ENCODE results near the gene PDE2A. TPM values are rescaled to one million over a fixed set of nuclear protein-coding genes. Genes with fewer than 3 reads are reported as not detected.
A peak's percentile ranks its signal among the peaks of the same experiment; 100 is the strongest.

PDE2A gene
- total and polyA plus RNA-seq, 8 donors, result 8.4 to 13.8 (median 11.2) TPM

DNA sequence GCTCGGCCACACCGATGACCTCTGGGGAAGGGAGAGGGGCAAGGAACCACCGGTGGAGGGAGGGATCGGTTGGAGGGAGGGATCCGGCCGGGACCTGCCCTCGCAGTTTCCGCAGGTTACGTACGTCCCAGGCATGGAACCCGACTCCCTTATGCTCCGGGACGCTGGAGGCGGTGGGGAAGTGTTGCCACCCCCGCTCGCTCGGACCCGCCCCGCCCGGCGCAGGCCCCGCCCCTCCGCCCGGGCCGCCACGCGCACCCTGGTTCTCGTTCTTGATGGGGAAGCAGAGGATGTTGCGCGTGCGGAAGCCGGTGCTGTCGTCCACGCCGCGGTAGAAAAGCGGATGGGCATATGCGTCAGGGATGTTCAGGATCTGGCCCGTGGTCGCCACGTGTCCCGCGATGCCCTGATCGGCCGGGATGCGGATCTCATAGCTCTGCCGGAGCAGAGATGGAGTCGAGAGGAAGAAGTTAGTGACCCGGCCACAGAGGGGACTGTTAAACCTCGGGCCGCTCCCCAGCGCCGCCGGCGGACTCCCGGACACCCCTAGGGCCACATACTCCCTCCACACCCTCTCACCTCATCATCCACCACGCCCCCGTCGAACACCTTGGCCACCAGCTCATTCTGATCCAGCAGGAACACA lies 89.8 kb downstream of the PDE2A start:
- DNase-seq (peak in 2 of 4 donors; percentile 85 to 92), ATAC-seq (peak; percentile 70)
- Histone ChIP-seq H3K4me1 (peaks cover 6 to 19% of the 10 kb centered on the region in 2 donors), H3K4me3 (peak overlapping the region in 1 of 2 donors; percentile 13), H3K27ac (no peak overlapping the region), H3K9me3 (no peaks in the 10 kb centered on the region), H3K36me3 (no peaks in the 10 kb centered on the region), H3K27me3 (peaks cover 13 to 65% of the 10 kb centered on the region in 2 donors)
- intact Hi-C loops (cut with DNase I), result no loop called here
- TF ChIP-seq, protein P1, sequence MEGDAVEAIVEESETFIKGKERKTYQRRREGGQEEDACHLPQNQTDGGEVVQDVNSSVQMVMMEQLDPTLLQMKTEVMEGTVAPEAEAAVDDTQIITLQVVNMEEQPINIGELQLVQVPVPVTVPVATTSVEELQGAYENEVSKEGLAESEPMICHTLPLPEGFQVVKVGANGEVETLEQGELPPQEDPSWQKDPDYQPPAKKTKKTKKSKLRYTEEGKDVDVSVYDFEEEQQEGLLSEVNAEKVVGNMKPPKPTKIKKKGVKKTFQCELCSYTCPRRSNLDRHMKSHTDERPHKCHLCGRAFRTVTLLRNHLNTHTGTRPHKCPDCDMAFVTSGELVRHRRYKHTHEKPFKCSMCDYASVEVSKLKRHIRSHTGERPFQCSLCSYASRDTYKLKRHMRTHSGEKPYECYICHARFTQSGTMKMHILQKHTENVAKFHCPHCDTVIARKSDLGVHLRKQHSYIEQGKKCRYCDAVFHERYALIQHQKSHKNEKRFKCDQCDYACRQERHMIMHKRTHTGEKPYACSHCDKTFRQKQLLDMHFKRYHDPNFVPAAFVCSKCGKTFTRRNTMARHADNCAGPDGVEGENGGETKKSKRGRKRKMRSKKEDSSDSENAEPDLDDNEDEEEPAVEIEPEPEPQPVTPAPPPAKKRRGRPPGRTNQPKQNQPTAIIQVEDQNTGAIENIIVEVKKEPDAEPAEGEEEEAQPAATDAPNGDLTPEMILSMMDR (IDR thresholded peaks at IDR 0.05), result no peak

DNA sequence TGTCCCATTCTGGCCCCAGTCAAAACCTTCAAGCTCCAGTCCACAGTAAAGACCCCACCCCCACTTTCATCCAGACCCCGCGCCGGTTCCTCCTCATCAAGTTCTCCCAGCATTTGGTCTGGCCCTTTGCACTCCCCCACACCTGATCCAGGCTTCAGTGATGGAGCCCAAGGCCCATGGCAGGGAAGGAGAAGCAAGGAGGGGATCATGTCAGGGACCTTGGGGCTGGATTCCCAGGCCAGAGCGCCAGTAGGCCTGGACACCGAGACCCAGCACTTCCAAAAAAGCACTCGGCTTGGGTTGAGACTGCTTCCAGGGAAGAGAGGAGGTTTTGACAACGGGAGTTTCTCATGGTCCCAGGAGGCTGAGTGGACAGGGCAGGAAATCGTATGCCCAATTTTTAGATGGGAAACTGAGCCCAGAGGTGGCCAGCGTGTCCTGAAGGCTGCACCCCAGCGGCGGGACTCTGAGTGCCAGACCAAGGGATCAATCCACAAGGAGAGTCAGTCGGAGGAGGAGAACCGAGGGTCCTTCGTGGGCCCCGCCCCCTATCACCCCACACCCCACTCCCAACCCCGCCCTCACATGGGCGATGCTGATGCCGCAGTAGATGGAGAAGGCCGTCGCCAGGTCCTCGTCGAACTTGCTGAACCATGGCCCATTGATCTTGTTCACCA lies 90.5 kb downstream of the PDE2A start:
- ATAC-seq, result no peak
- peaks cover 12 to 62% of the 10 kb centered on the region in 2 donors for H3K27me3 ChIP-seq

DNA sequence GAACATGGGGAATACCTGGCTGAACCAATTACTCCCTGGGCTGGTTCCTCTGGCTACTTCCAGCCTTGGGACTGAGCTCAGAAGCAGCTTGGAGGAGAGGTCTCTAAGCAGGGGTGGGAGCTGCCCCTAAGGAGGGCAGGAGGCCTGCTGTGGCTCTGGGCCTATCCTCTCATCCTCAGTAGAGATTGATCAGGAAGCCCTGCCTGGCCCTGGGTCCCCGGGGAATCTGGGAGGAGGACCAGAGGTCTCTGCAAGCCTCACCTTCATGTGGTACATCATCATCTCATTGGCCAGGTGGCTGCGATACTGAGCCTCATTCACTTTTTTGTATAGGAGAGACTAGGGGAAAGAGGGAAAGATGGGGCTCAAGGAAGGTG lies 91.1 kb downstream of the PDE2A start:
- H3K27me3 ChIP-seq, result peaks cover 12 to 59% of the 10 kb centered on the region in 2 donors
- H3K27ac ChIP-seq, result no peak overlapping the region
- TF ChIP-seq, protein P1 (IDR thresholded peaks at IDR 0.05), result no peak
- DNase-seq (peak in 2 of 4 donors; percentile 22 to 33), ATAC-seq (no peak)
- intact Hi-C loops (cut with DNase I), result no loop called here
- peaks cover 6 to 19% of the 10 kb centered on the region in 2 donors for H3K4me1 ChIP-seq
- no peaks in the 10 kb centered on the region for H3K36me3 ChIP-seq
- H3K4me3 ChIP-seq, result no peak overlapping the region
- no peaks in the 10 kb centered on the region for H3K9me3 ChIP-seq

More for the DNA sequence above, 90.5 kb downstream of the PDE2A start:
- Histone ChIP-seq H3K9me3 (no peaks in the 10 kb centered on the region), H3K36me3 (no peaks in the 10 kb centered on the region), H3K4me3 (peak overlapping the region in 1 of 2 donors; percentile 13), H3K27ac (no peak overlapping the region), H3K4me1 (peaks cover 6 to 19% of the 10 kb centered on the region in 2 donors)
- peak in 2 of 4 donors; percentile 29 to 30 for DNase-seq
- intact Hi-C loops (cut with DNase I), result no loop called here
- TF ChIP-seq, protein P1 (IDR thresholded peaks at IDR 0.05), result no peak

DNA sequence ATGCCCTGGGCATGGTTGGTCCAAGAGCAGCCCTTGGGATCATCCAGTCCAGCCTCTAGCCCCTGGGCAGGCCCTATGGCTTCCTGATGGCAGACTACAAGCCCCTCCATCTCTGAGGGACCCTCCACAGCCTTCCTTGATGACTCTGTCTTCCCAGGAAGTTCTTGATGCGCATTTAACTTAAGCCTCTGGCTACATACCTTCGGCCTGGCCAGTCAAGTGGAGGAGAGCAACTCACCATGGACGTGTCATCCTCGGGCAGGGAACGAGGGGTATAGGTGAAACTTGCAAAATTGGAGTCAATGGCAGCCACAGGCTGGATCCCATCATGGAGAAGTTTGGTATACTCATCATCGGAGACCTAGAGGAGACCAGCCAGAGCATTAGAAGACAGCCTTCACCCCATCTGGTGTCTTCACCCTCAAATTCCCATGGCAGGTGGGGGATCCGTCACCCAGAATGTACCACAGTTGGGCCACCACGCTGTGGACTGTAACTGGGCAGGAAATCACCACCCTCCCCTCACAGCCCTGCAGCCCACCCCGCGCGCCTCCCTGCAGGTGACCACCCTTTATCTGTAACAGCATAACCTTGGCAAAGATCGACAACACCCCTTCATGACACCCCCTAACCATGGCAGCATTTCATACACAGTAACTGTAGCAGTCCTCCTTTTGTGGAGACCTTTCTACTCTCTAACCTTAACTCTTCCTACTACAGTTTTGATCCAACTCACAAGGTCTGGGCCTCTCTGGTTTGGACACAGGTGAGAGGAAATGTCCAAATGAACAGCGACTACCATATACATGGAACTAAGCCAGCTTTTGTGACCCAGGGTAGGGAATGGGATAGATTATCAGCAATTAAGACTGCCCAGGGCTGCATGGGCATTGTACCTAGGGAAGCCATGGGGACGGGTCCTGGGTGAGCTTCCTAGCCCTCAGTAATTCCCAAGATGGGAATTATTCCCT lies 91.7 kb downstream of the PDE2A start:
- Histone ChIP-seq H3K36me3 (no peaks in the 10 kb centered on the region), H3K9me3 (no peaks in the 10 kb centered on the region), H3K4me3 (no peak overlapping the region), H3K4me1 (peaks cover 6 to 19% of the 10 kb centered on the region in 2 donors), H3K27me3 (peaks cover 12 to 54% of the 10 kb centered on the region in 2 donors), H3K27ac (no peak overlapping the region)
- intact Hi-C loops (cut with DNase I), result no loop called here
- DNase-seq, result peak in 2 of 4 donors; percentile 11 to 40
- TF ChIP-seq, protein P1 (IDR thresholded peaks at IDR 0.05), result no peak
- ATAC-seq, result no peak

Data from left lung (tissue), 10 donors.